GM18526 (cell line): ENCODE data around the gene HSD3B2.

Experiments
- POLR2A ChIP-seq: IDR thresholded peaks from 3 replicates; pipeline ENCODE4 v1.6.1; 2011; ENCODE audit not compliant: insufficient read length; ENCODE audit errors: extremely low read depth

HSD3B2 gene

DNA sequence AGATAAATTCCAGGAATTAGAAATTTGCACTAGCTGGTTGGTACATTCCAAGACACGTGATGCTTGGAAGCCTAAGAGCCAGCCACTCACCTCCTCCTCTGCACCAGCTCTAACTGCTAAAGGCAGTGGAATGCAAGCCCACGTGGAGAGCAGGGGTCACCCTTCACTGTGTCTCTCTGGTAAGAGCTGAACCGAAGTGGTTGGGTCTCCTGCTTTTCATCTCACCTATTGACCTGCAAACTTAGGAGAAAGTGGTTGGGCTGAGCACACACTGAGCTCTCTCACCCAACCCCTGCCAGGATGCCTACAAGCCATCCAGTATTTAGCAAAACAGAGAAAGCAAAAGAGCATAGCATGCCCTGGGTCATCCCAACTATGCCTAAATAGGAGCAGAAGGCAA is 27.1 kb upstream of the HSD3B2 start:
- TF ChIP-seq POLR2A, result no peak

DNA sequence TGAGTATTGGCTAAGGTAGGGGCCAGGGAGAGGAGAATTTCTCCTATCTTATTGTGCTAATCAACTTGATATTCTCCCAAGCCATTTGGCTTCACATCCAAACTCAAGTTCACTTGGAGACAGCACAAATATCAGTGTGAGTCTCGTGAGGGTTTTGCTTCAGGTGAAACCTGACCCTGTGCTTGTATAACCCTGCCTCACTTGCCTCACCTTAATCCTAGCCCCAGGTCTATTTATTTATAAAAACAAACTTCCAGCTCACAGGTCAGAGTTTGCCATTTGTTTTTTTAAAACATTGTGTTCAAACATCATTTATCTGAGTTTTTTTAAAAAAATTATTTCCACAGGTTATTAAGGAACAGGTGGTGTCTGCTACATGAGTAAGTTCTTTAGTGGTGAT is 26.5 kb upstream of the HSD3B2 start:
- TF ChIP-seq POLR2A, result no peak

DNA sequence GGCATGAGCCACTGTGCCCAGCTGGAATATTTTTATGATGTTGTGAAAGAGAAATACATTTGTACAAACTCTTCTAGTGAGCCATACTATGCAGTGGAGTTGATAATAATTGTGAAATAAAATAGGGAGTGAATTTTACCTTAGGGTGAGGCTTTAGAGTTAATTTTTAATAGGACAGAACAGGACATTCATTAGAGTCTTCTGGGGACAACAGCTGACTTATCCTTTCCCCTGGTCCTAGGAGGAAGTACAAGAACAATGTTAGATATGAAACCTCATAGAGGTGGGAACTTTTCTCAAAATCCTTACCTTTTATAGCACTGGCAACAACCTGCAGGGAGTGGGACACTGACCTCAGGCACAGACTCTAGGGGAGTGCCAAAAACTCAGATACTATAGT is 24.4 kb upstream of the HSD3B2 start:
- TF ChIP-seq POLR2A, result no peak

DNA sequence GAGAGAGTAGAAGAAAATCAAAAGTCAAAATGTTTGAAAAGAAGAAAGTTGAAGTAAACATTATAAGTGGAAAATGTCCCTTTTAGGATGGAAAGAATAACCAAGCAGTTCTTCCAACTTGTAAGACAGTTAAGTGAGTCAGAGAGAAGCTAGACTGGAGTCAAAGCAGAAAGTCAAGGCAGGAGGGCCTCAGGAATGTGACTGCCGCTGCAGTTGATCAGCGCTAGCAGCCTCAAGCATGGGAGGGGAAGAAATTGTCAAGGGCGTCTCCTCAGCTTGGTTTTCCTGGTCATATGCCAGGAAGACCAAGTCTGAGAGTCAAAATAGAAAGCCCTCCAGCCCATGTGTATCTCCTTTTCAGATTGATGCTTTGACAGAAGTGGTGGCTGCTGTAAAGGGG is 23.2 kb upstream of the HSD3B2 start:
- no peak for TF ChIP-seq POLR2A

DNA sequence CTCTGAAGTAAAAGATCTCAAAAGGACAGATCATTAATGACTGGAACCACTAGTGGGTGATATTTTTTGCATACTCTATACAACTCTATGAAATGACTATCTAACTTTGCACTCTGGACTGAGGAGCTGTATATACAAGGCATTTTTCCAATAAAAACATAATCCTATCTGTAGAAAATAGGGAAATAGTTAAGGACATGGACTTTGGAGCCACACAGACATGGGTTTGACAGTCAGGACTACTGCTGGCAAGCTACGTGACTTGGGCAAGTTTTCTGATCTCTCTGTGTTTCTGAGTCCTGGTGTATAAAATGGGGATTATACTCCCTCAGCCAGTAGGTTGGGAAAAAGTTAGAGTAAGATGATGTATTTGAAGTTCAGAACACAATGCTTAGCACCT is 20.9 kb upstream of the HSD3B2 start:
- no peak for TF ChIP-seq POLR2A

DNA sequence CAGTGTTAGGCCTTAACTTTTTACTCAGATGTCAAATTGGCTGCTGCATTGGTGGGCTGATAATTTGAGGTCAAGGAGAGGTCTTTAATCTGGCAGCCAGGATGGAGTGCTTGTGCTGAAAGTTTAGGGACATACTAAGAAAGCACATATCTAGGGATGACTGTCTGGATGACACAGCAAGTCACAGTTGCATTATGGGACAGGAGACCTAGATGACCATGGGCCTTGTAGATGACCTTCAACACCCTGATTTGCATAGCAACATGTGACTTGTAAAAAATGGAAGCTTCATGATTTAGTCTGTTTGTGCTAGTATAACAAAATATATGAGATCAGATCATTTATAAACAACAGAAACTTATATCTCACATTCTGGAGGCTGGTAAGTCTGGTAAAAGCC is 18.0 kb upstream of the HSD3B2 start:
- no peak for TF ChIP-seq POLR2A

DNA sequence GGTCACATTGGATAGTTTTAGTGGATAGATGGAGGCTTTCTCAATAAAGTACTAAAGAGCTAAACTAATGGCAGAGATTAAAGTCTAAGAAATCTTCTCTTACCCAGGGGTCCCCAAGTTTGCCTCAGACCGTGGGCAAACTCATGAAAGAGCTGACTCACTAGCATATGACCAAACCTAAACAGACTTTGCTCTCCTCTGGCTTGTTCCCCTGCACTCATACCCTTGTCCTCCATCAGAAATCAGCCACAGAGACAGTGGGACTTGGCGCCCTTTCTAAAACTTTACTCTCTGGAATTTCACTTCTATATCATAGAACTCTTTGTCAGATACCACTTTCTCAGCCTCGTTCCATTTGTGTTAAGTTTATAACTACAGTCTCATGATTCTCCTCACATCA is 17.0 kb upstream of the HSD3B2 start:
- no peak for TF ChIP-seq POLR2A

DNA sequence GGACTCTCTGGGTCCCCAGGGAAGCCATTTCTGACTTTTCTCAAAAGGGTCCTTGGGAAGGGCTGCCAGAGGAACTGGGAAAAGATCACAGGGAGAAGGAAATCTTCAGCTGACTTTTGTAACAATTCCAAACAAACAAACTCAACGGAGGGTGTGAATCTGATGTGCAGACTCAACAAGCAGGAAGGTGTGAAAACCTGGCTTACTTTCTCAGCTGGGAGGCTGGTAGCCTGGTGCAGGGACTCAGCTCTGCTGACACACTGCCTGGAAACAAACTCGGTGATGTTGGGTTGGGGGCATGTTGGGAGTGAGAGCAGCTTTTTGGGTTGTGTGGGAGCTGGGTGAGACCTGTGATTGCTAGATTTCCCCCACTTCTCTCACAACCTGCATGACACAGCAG is 10.2 kb upstream of the HSD3B2 start:
- TF ChIP-seq POLR2A, result no peak

DNA sequence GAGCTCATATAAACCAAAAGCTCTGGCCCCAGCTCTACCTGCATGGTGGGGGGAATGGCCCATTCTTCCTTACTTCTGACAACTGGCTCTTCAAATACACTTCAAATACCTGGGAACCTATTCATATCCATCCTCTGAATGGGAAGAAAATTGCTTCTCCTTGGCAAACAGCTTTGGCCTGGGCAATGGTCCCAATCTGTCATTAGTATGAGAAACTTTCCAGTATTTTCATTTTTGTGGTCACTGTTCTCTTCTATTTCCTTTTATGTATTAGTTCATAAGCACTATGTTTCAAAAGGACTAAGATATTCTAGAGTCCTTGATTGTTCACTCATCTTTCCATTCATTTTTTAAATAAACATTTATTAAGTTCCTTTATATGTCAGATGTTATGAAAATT is 5.2 kb upstream of the HSD3B2 start:
- no peak for TF ChIP-seq POLR2A

DNA sequence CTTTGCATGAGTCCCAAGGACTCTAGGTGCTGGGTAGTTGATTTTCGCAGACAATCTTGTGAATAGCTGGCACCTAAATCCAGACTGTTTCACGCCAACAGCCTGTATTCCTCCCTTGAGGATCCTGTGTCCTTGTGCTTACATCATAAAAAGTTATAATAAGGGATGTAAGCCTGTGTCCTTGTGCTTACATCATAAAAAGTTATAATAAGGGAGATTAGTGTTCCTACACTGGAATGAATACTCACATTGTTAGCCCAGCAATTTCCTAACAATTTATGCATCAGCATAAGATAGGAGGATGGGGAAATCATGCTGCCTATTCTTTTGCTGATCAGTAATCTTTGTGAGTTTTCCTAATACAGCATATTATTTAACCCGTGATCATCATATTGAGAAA is 4.0 kb upstream of the HSD3B2 start:
- no peak for TF ChIP-seq POLR2A

DNA sequence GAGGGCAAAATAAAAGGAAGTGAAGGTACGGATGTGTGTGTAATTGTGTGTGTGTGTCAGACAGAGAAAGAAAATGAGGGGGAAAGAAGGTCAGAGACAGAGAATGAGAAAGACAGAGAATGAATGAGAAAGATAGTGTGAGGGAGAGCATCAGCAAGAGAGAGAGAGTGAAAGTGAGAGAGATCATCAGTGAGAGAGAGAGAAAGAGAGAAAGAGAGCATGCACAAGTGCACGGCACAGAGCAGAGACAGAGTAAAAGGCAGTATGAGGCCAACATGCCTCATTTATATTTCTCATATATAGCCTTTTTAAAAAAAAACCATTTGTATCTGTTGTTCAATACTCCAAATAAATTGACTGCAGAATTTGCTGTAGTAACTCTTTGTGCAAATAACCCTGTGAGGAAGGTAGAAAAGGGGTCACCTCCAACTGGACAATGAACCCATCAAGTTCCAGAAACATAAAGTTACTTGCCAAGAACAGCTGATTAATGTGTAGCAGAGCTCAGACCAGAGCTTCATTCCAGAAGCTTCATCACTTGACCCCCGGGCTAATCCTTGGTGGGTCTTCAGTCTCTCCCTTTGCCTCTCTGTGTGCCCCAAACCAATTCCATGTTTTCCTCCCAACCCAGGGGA is 1.2 kb downstream of the HSD3B2 start:
- no peak for TF ChIP-seq POLR2A

DNA sequence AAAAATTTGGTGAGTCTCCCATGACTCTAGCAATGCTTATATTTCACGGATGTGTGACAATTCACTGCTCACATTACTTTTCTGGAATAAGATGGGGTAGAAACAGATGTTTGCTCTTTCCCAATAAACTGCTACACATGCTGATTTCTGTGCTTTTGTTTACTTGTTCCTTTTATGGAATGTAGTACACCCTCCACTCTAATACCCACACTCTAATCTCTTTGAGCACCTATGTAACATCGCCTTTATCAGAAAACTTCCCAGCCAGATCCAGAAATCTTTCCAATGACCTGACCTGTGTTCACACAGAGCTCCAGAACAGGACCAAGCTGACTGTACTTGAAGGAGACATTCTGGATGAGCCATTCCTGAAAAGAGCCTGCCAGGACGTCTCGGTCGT is 4.2 kb downstream of the HSD3B2 start:
- no peak for TF ChIP-seq POLR2A

DNA sequence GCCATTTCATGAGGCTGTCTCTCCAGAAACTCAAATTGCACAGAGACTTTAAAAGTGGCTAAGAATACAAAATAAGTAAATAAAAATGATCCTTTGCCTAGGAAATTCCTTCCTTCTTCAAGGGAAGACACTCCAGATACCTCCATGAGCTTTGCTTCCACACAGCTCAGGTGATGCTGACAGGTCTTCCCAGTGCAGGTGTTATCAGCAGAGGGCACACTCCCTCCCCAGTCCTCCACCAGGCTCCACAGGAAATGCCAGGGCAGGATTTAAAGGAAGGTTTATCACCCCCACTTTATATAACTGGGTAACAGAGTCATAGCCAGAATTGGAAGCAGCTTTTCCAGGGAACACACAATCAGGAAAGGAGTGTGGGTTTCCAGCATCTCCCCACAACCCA is 5.7 kb downstream of the HSD3B2 start:
- TF ChIP-seq POLR2A, result no peak

DNA sequence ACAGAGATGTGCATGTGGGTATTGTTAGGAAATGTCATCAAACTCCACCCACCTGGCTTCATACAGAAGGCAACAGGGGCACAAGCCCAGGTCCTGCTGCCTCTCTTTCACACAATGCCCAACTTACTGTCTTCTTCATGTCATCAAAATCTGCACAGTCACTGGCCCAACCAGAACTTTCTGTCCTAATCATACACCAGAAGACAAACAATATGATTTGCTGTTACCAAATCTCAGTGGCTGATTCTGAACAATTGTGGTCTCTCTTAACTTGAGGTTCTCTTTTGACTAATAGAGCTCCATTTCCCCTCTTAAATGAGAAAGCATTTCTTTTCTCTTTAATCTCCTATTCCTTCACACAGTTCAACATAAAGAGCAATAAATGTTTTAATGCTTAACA is 7.7 kb downstream of the HSD3B2 start:
- TF ChIP-seq POLR2A, result no peak

DNA sequence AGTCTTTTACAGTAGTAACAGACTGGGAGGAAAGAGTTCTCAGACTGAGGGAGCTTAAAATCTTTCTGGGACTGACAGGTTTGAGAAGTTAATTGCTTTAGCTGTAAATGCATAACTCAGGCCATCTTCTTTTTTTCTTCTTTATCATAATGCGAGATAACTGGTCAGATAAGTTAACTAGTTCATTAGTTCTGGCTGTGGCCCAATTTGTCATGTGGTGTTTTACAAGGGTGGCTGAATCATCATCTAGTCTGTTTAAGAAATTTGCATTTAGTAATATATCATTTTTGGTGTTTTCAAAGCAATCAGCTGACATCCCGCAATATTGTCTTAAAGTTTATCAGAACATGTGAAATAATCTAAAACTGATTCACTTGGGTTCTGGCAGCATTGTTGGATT is 14.0 kb downstream of the HSD3B2 start:
- TF ChIP-seq POLR2A, result no peak

DNA sequence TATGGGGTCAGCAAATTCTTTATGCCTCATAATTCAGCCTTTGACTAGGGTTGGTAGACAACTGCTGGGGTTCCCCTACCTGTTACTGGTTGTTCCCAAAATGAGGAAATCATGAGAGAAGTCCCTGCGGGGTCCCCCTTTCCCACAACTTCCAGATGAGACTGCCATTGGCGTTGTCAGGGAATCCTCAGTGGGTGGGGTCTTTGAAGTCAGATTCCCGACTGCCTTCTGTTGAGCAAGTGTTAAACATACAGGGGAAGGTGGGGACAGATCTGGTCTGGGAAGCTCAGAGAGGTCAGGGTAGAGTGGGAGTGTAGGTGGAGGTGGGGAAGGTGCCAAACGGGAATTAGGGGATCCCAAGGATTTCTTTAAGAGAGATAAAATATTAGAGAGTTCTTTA is 14.7 kb downstream of the HSD3B2 start:
- TF ChIP-seq POLR2A, result no peak

DNA sequence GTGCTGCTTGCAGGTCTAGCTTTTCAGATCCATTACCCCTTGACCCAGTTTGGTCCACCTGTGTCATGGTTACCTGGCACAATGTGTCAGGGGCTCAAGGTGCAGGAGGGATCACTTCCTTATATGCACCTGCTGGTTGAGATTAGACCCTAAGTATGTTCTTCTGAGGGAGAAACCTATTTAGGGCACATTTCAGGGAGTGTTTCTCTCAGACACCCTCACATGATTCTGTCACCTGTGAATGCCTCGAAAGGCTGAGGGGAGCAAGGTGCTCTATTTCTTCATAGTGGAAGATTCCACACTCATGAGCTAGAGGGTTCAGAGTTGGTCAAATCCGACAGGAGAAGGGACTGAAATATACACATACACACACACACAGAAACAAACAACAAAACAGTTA is 15.5 kb downstream of the HSD3B2 start:
- no peak for TF ChIP-seq POLR2A

DNA sequence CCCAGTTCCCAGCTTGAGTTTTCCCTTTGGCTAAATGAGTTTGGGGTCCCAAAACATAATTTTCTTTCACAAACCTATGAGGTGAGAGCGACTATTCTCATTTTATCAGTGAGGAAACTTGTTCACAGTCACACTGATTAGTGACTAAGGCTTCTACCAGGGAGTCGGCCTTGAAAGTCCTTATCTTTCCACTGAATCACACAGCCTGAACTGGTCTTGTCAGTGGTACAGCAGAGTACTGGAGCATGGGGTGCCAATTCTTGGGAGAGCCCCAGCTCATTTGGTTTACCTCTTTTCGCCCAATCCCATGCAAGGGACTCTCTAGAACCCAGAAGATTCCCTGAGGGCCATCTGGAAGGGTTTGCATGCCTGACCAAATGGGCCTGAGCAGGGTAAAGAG is 16.9 kb downstream of the HSD3B2 start:
- TF ChIP-seq POLR2A, result no peak
